HCT116 (cell line): ENCODE data around the gene MAGOH. TPM values are rescaled to one million over a fixed set of nuclear protein-coding genes. Genes with fewer than 3 reads are reported as not detected.

ENCODE experiments used
- ATAC-seq: fragments of 200-7000 bp; cut with Tn5 transposase; 2 replicates; pipeline ENCODE4 v1.9.1; 2020; ENCODE audit warnings: mild to moderate bottlenecking, moderate library complexity
- BruUV-seq: library from RNA; stranded (reverse); fragments of 400-500 nt; replicated peaks from 2 replicates; lab custom pipeline; 2021; lab: Mats Ljungman, UMichigan
- CTCF ChIA-PET: fragments of 300-600 bp; sonication (Branson Sonifier 250); formaldehyde crosslinking; loops from one replicate; lab custom pipeline; 2021; ENCODE audit warnings: antibody characterized with exemption; lab: Charles Lee
- POLR2A ChIA-PET: fragments of 300-600, 350-600 bp; sonication (Branson Sonifier 250); formaldehyde crosslinking; loops from one replicate; lab custom pipeline; 2021; ENCODE audit warnings: antibody characterized with exemption; lab: Charles Lee
- RAD21 ChIA-PET, 2 experiments: fragments of 300-600 bp; sonication (Branson Sonifier 250); formaldehyde crosslinking; loops; one replicate each; lab custom pipeline; 2023; ENCODE audit warnings: low total read pairs in 2 of 2; ENCODE audit not compliant: uncharacterized antibody in 2 of 2, unreplicated experiment in 2 of 2, low non-redundant PET in 1 of 2; lab: Charles Lee
- DNase-seq: peaks from one replicate; pipeline ENCODE4 v3.0.0-alpha.2; 2010; ENCODE audit warnings: low read depth, low spot score
- H2AFZ ChIP-seq: fragments of 200-600 bp; shearing (Covaris generic), sonication (generic); 2 replicates; pipeline ENCODE4 v1.6.1; 2017; ENCODE audit warnings: low read depth, mixed run types, mixed read lengths, antibody characterized with exemption, low read length; ENCODE audit not compliant: poor library complexity, severe bottlenecking
- H3K27ac ChIP-seq: 2 replicates; pipeline ENCODE4 v1.5.1; 2012; ENCODE audit warnings: low read depth, low read length
- H3K27me3 ChIP-seq: fragments of 200-600 bp; sonication (generic); 2 replicates; pipeline ENCODE4 v1.6.1; 2016; ENCODE audit warnings: mixed run types, low read length, mixed read lengths; ENCODE audit not compliant: insufficient read depth
- H3K36me3 ChIP-seq, 2 experiments: fragments of 200-500 bp in 1 of 2; fragments of 200-600 bp in 1 of 2; sonication (Bioruptor generic) in 1 of 2; sonication (generic) in 1 of 2; 2 replicates each; pipeline versions ENCODE4 v1.5.1 to v1.6.1; 2014 to 2016; ENCODE audit warnings: low read length in 2 of 2, inconsistent platforms in 1 of 2, mixed read lengths in 1 of 2, mixed run types in 1 of 2; ENCODE audit not compliant: insufficient read depth in 2 of 2, control insufficient read depth in 1 of 2
- H3K4me1 ChIP-seq, 2 experiments: fragments of 200-600 bp in 1 of 2; sonication (generic) in 1 of 2; 2 replicates each; pipeline versions ENCODE4 v1.5.1 to v1.6.1; 2012 to 2017; ENCODE audit warnings: low read length in 2 of 2, inconsistent platforms in 1 of 2, mild to moderate bottlenecking in 1 of 2, mixed read lengths in 1 of 2, mixed run types in 1 of 2, moderate library complexity in 1 of 2; ENCODE audit not compliant: insufficient read depth in 2 of 2, control insufficient read depth in 1 of 2
- H3K4me2 ChIP-seq: fragments of 200-600 bp; sonication (generic); 2 replicates; pipeline ENCODE4 v1.6.1; 2017; ENCODE audit warnings: mixed run types, low read length, mixed read lengths
- H3K4me3 ChIP-seq, 2 experiments: fragments of 200-600 bp in 1 of 2; sonication (generic) in 1 of 2; replicated peaks in 1 of 2; 2 replicates each; pipeline ENCODE4 v1.5.1; 2011 to 2016; ENCODE audit warnings: low read length in 2 of 2, control low read depth in 1 of 2, low read depth in 1 of 2, mild to moderate bottlenecking in 1 of 2, mixed read lengths in 1 of 2, mixed run types in 1 of 2
- H3K79me2 ChIP-seq: fragments of 200-600 bp; sonication (generic); 2 replicates; pipeline ENCODE4 v1.6.1; 2017; ENCODE audit warnings: mild to moderate bottlenecking, mixed run types, low read length, moderate library complexity, mixed read lengths; ENCODE audit not compliant: insufficient read depth
- H3K9ac ChIP-seq: fragments of 200-600 bp; sonication (generic); 2 replicates; pipeline ENCODE4 v1.6.1; 2016; ENCODE audit warnings: low read length, mixed read lengths
- H3K9me2 ChIP-seq: fragments of 200-600 bp; sonication (generic), shearing (Covaris generic); 2 replicates; pipeline ENCODE4 v1.6.1; 2017; ENCODE audit warnings: mixed run types, mild to moderate bottlenecking, moderate library complexity; ENCODE audit not compliant: insufficient read depth
- H3K9me3 ChIP-seq, 2 experiments: fragments of 200-500 bp in 1 of 2; fragments of 200-600 bp in 1 of 2; sonication (Bioruptor generic) in 1 of 2; sonication (generic) in 1 of 2; 2 replicates each; pipeline ENCODE4 v1.6.1; 2014 to 2017; ENCODE audit warnings: low read length in 2 of 2, mixed read lengths in 2 of 2, inconsistent platforms in 1 of 2, low read depth in 1 of 2, mild to moderate bottlenecking in 1 of 2, mixed run types in 1 of 2, moderate library complexity in 1 of 2; ENCODE audit not compliant: control insufficient read depth in 1 of 2, insufficient read depth in 1 of 2
- H4K20me1 ChIP-seq: fragments of 200-600 bp; sonication (generic), shearing (Covaris generic); 2 replicates; pipeline ENCODE4 v1.6.1; 2017; ENCODE audit warnings: mixed run types, mild to moderate bottlenecking, moderate library complexity; ENCODE audit not compliant: insufficient read depth
- CEBPB ChIP-seq: IDR thresholded peaks from 2 replicates; pipeline ENCODE4 v1.6.1; 2012; ENCODE audit warnings: low read depth
- ELF1 ChIP-seq: IDR thresholded peaks from 2 replicates; pipeline ENCODE4 v1.6.1; 2012; ENCODE audit warnings: low read depth, borderline replicate concordance
- JUND ChIP-seq: IDR thresholded peaks from 2 replicates; pipeline ENCODE4 v1.6.1; 2012
- MAX ChIP-seq: IDR thresholded peaks from 2 replicates; pipeline ENCODE4 v1.6.1; 2012
- POLR2A ChIP-seq: IDR thresholded peaks from 2 replicates; pipeline ENCODE4 v1.7.0; 2011; ENCODE audit warnings: borderline replicate concordance; ENCODE audit not compliant: insufficient read depth, insufficient read length; ENCODE audit errors: extremely low read depth
- RAD21 ChIP-seq: IDR thresholded peaks from 2 replicates; pipeline ENCODE4 v1.6.1; 2012; ENCODE audit warnings: low read depth, mild to moderate bottlenecking
- SP1 ChIP-seq: IDR thresholded peaks from 2 replicates; pipeline ENCODE4 v1.6.1; 2012; ENCODE audit warnings: low read depth
- SRF ChIP-seq: IDR thresholded peaks from 2 replicates; pipeline ENCODE4 v1.6.1; 2012; ENCODE audit warnings: low read depth
- TCF7L2 ChIP-seq: IDR thresholded peaks from 2 replicates; pipeline ENCODE4 v1.7.0; 2011; ENCODE audit warnings: borderline replicate concordance, inconsistent platforms; ENCODE audit not compliant: insufficient read depth, insufficient read length; ENCODE audit errors: extremely low read depth
- ZFX ChIP-seq: fragments of 450-650 bp; IDR thresholded peaks from 2 replicates; pipeline ENCODE4 v1.6.1; 2017
- ZNF274 ChIP-seq: fragments of 200-500 bp; sonication (Bioruptor generic); IDR thresholded peaks from 2 replicates; pipeline ENCODE4 v1.6.1; 2014; ENCODE audit warnings: mild to moderate bottlenecking, low read depth, low read length, inconsistent platforms
- intact Hi-C: fragments of 100-400 bp; cut with micrococcal nuclease; formaldehyde crosslinking; loops from 2 replicates; pipeline ENCODE4 v1.10.0; 2022
- total RNA-seq: library from RNA; stranded (reverse); gene quantifications from one replicate; pipeline ENCODE4 v1.2.1, GENCODE V29; 2021; ENCODE audit not compliant: unreplicated experiment

Gene MAGOH
- total RNA-seq, 1 experiment from 2014 or later = 63.7 TPM

GRCh38 chr1:53182111-53182593 lies 56.2 kb downstream of the MAGOH start (continued):
- TF ChIP-seq SP1 (no peak), CEBPB (0 out of 2 replicates have a peak, but pooled peaks have one; percentile 14)

GRCh38 chr1:53180951-53181350 lies 57.4 kb downstream of the MAGOH start:
- Histone ChIP-seq H3K4me2 (no peak overlapping the region), H4K20me1 (no peaks in the 10 kb centered on the region), H3K27ac (no peak overlapping the region), H3K9me2 (no peaks in the 10 kb centered on the region), H3K9me3 (no peaks in the 10 kb centered on the region), H3K9ac (no peak overlapping the region), H3K27me3 (no peaks in the 10 kb centered on the region), H3K4me3 (no peak overlapping the region), H3K36me3 (no peaks in the 10 kb centered on the region), H3K4me1 (peaks cover 0 to 13% of the 10 kb centered on the region in 2 experiments; a peak in 2 of 4 replicates), H2AFZ (no peak overlapping the region), H3K79me2 (no peaks in the 10 kb centered on the region)
- DNase-seq (no peak), ATAC-seq (no peak)
- intact Hi-C loops = loop anchor here (5.0 to 10.0 kb wide), 2 partner anchors 166 to 479 kb away; no protein-coding TSS in a partner anchor
- RAD21 ChIA-PET = no interaction called here
- TF ChIP-seq ZNF274 (no peak), ZFX (no peak), POLR2A (no peak), CEBPB (no peak)
- CTCF ChIA-PET = interaction anchor here (1.1 to 2.2 kb wide), 2 partner anchors 9 to 14 kb away, joined by 3 to 12 read pairs; no protein-coding TSS in a partner anchor
- POLR2A ChIA-PET = no interaction called here
- BruUV-seq = no TSS peak

- Histone ChIP-seq H3K36me3 (no peaks in the 10 kb centered on the region), H3K27me3 (no peaks in the 10 kb centered on the region), H4K20me1 (no peaks in the 10 kb centered on the region), H3K27ac (no peak overlapping the region), H3K9ac (no peak overlapping the region), H3K9me3 (no peaks in the 10 kb centered on the region), H3K4me3 (no peak overlapping the region), H3K9me2 (no peaks in the 10 kb centered on the region), H2AFZ (no peak overlapping the region), H3K4me1 (peaks cover 0 to 10% of the 10 kb centered on the region in 2 experiments; a peak in 2 of 4 replicates), H3K4me2 (no peak overlapping the region), H3K79me2 (no peaks in the 10 kb centered on the region)
- ChIA-PET RAD21 (no interaction called here), CTCF (interaction anchor here (1.1 kb wide), 1 partner anchor 13 kb away, joined by 3 read pairs; no protein-coding TSS in a partner anchor), POLR2A (no interaction called here)
- no TSS peak for BruUV-seq
- DNase-seq (no peak), ATAC-seq (no peak)
- TF ChIP-seq ZFX = no peak
- no peak for TF ChIP-seq RAD21
- TF ChIP-seq SRF = no peak
- TF ChIP-seq ZNF274 = no peak
- TF ChIP-seq POLR2A = no peak
- TF ChIP-seq CEBPB = no peak
- no peak for TF ChIP-seq ELF1
- TF ChIP-seq TCF7L2 = no peak
- TF ChIP-seq JUND = no peak
- TF ChIP-seq MAX = no peak
- intact Hi-C loops = loop anchor here (5.0 to 10.0 kb wide), 2 partner anchors 165 to 478 kb away; no protein-coding TSS in a partner anchor
Measured at GRCh38 chr1:53180226-53180625, 58.1 kb downstream of the MAGOH start.
